ENCODE data around the gene MKI67. TPM values are rescaled to one million over a fixed set of nuclear protein-coding genes. Genes with fewer than 3 reads are reported as not detected.

The MKI67 gene
- total and polyA plus RNA-seq, 2 donors (not counting 3 experiments of a cell fraction or from before 2014, with no cell fraction given): 16.2 to 125 TPM

DNA sequence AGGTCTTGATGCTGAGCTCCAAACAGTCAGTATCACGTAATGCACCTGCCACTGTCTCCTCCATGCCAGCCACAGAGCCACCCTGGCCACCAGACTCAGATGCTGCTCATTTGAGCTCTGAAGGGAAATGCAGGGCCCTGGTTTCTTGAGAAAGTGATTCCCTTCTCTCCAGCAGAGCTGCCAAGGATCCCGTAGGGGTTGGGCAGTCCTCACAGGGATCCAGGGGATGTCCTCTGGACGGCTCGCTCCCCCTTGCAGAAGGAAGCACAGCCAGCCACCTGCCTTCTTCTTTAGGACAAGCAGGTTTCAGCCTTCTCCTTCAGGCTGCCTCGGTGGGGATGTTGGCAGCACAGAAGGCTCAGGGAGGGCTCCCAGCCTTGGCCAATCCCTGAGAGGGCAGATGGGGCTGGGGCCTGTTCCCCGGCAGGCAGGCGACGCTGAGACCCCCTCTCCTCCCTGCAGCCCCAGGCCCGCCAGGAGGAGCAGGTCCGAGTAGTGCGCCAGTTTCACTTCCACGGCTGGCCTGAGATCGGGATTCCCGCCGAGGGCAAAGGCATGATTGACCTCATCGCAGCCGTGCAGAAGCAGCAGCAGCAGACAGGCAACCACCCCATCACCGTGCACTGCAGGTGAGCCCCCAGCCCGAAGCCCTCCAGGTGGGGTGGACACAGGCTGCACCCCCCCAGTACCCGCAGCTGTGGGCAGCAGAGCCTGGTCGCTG, 48.9 kb downstream of the MKI67 start:
- Histone ChIP-seq H3K79me2 (ENCODE audit: control insufficient read depth, insufficient read depth, low read length) (no peaks in the 10 kb centered on the region), H2AFZ (ENCODE audit: low read depth, low read length) (no peak overlapping the region), H3K27me3 (ENCODE audit: control insufficient read depth in 2 of 2, insufficient read depth in 2 of 2, low read length in 2 of 2) (no peaks in the 10 kb centered on the region), H3K27ac (ENCODE audit: insufficient read depth, low read depth, low read length) (no peak overlapping the region), H3K9ac (replicated peaks; ENCODE audit: extremely low read depth, insufficient read depth, low read length) (no peak overlapping the region), H3K4me2 (ENCODE audit: insufficient read depth, low read length) (no peak overlapping the region), H4K20me1 (replicated peaks; ENCODE audit: control insufficient read depth, extremely low read depth, insufficient read depth, low read length) (no peaks in the 10 kb centered on the region), H3K36me3 (ENCODE audit: control insufficient read depth in 2 of 2, extremely low read depth in 1 of 2, insufficient read depth in 2 of 2, low read length in 2 of 2) (peaks cover 39 to 66% of the 10 kb centered on the region in 2 experiments), H3K4me3 (replicated peaks in 1 of 3; ENCODE audit: insufficient read depth in 1 of 3, low read depth in 1 of 3, low read length in 3 of 3) (no peak overlapping the region), H3K9me3 (replicated peaks; ENCODE audit: control insufficient read depth, insufficient read depth, low read length) (no peaks in the 10 kb centered on the region), H3K4me1 (ENCODE audit: control insufficient read depth, extremely low read depth, insufficient read depth, low read length) (peaks cover 2% of the 10 kb centered on the region), H3K9me1 (replicated peaks; ENCODE audit: control insufficient read depth, extremely low read depth, insufficient read depth, low read length) (no peaks in the 10 kb centered on the region)
- DNase-seq (ENCODE audit: low read depth, low spot score) (no peak), FAIRE-seq (no peak)
- TF ChIP-seq, protein P1, sequence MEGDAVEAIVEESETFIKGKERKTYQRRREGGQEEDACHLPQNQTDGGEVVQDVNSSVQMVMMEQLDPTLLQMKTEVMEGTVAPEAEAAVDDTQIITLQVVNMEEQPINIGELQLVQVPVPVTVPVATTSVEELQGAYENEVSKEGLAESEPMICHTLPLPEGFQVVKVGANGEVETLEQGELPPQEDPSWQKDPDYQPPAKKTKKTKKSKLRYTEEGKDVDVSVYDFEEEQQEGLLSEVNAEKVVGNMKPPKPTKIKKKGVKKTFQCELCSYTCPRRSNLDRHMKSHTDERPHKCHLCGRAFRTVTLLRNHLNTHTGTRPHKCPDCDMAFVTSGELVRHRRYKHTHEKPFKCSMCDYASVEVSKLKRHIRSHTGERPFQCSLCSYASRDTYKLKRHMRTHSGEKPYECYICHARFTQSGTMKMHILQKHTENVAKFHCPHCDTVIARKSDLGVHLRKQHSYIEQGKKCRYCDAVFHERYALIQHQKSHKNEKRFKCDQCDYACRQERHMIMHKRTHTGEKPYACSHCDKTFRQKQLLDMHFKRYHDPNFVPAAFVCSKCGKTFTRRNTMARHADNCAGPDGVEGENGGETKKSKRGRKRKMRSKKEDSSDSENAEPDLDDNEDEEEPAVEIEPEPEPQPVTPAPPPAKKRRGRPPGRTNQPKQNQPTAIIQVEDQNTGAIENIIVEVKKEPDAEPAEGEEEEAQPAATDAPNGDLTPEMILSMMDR (IDR thresholded peaks at IDR 0.05; ENCODE audit: extremely low read depth in 1 of 2, insufficient read depth in 1 of 2, low read depth in 1 of 2, low read length in 2 of 2): no peak
- TF ChIP-seq, protein P2, sequence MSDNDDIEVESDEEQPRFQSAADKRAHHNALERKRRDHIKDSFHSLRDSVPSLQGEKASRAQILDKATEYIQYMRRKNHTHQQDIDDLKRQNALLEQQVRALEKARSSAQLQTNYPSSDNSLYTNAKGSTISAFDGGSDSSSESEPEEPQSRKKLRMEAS (IDR thresholded peaks at IDR 0.05; ENCODE audit: insufficient read depth, insufficient read length): no peak
- TF ChIP-seq EZH2 (IDR thresholded peaks at IDR 0.05; ENCODE audit: borderline replicate concordance, low read depth, low read length, severe bottlenecking) (no peak), POLR2AphosphoS5 (IDR thresholded peaks at IDR 0.05; ENCODE audit: insufficient read depth, low read depth, low read length) (no peak), GATA2 (IDR thresholded peaks at IDR 0.05; ENCODE audit: insufficient read depth, insufficient read length, low read depth, low read length) (no peak), POLR2A (IDR thresholded peaks at IDR 0.05; ENCODE audit: low read depth, low read length) (no peak), MYC (IDR thresholded peaks at IDR 0.05; ENCODE audit: low read depth, low read length) (no peak), JUN (IDR thresholded peaks at IDR 0.05; ENCODE audit: borderline replicate concordance, insufficient read depth, insufficient read length, low read depth) (no peak), FOS (IDR thresholded peaks at IDR 0.05; ENCODE audit: borderline replicate concordance, insufficient read depth, low read length) (no peak)
- ChIA-PET POLR2A (no interaction called here), CTCF (interaction anchor here (1.4 kb wide), 1 partner anchor 9 kb away, joined by 4 read pairs; no protein-coding TSS in a partner anchor)
- no TSS peak for BruUV-seq (replicated peaks)
- intact Hi-C loops (cut with micrococcal nuclease): loop anchor here (5.0 kb wide), 1 partner anchor 360 kb away; no protein-coding TSS in a partner anchor
- dilution Hi-C loops (cut with MboI; ENCODE audit: extremely low pct_ligation_motif_present, low sequenced_read_pairs): no loop called here
